ENCODE data around the gene RAB23. TPM values are rescaled to one million over a fixed set of nuclear protein-coding genes. Genes with fewer than 3 reads are reported as not detected.

The RAB23 gene
- total RNA-seq, 1 experiment from 2014 or later = 18.1 TPM

GRCh38 chr6:57254055-57254717, 32.1 kb upstream of the RAB23 start:
- Histone ChIP-seq H3K56ac (ENCODE audit: insufficient read length, low read depth, low read length) (no peak overlapping the region), H3K9ac (ENCODE audit: extremely low read depth, insufficient read length, low read length) (no peak overlapping the region), H3K4me2 (ENCODE audit: insufficient read depth, insufficient read length, low read length) (no peak overlapping the region), H2BK15ac (ENCODE audit: low read depth, low read length) (no peak overlapping the region), H3K27me3 (ENCODE audit: insufficient read depth, low read length) (no peaks in the 10 kb centered on the region), H2BK120ac (ENCODE audit: low read depth, low read length, poor library complexity, severe bottlenecking) (no peak overlapping the region), H3K27ac (ENCODE audit: insufficient read length, low read depth, low read length) (no peak overlapping the region), H4K20me1 (ENCODE audit: control insufficient read depth, insufficient read depth, insufficient read length) (no peaks in the 10 kb centered on the region), H3K79me1 (ENCODE audit: insufficient read depth, low read depth, low read length, poor library complexity, severe bottlenecking) (no peaks in the 10 kb centered on the region), H4K91ac (ENCODE audit: insufficient read length, low read depth, low read length) (no peak overlapping the region), H3K23ac (ENCODE audit: insufficient read length, low read depth, low read length) (no peak overlapping the region), H2AK5ac (ENCODE audit: insufficient read length, low read length) (no peak overlapping the region), H3K9me3 (ENCODE audit: control insufficient read depth, low read depth, low read length) (no peaks in the 10 kb centered on the region), H2AFZ (ENCODE audit: low read length) (peak overlapping the region; percentile 6), H3K18ac (ENCODE audit: insufficient read length, low read depth, low read length) (no peak overlapping the region), H2BK20ac (ENCODE audit: low read depth, low read length, poor library complexity, severe bottlenecking) (no peak overlapping the region), H3K14ac (ENCODE audit: insufficient read depth, low read length) (no peak overlapping the region), H3K4me1 (ENCODE audit: insufficient read depth, low read length) (no peaks in the 10 kb centered on the region), H3K4ac (ENCODE audit: low read depth, low read length) (no peak overlapping the region), H3T11ph (ENCODE audit: low read length) (no peak overlapping the region), H2BK12ac (ENCODE audit: insufficient read length, low read depth, low read length) (no peak overlapping the region), H3K79me2 (ENCODE audit: insufficient read depth, low read length) (no peaks in the 10 kb centered on the region), H4K8ac (replicated peaks; ENCODE audit: insufficient read length, low read depth, low read length) (no peak overlapping the region), H3K23me2 (ENCODE audit: insufficient read length, low read depth, low read length, poor library complexity, severe bottlenecking) (no peaks in the 10 kb centered on the region), H2BK5ac (ENCODE audit: insufficient read length, low read length) (no peak overlapping the region), H4K5ac (ENCODE audit: insufficient read length, low read depth, low read length) (no peak overlapping the region)
- Mint-ChIP-seq H3K27me3 (ENCODE audit: low read depth) (no peaks in the 10 kb centered on the region), H3K4me1 (peaks cover 0 to 3% of the 10 kb centered on the region in 2 experiments; a peak in 1 of 4 replicates), H3K36me3 (ENCODE audit: insufficient read depth in 1 of 3, low read depth in 3 of 3) (no peaks in the 10 kb centered on the region), H3K9me3 (no peaks in the 10 kb centered on the region), H3K4me3 (no peak overlapping the region), H3K27ac (no peak overlapping the region)
- DNase-seq = no peak
- TF ChIP-seq, protein P1, sequence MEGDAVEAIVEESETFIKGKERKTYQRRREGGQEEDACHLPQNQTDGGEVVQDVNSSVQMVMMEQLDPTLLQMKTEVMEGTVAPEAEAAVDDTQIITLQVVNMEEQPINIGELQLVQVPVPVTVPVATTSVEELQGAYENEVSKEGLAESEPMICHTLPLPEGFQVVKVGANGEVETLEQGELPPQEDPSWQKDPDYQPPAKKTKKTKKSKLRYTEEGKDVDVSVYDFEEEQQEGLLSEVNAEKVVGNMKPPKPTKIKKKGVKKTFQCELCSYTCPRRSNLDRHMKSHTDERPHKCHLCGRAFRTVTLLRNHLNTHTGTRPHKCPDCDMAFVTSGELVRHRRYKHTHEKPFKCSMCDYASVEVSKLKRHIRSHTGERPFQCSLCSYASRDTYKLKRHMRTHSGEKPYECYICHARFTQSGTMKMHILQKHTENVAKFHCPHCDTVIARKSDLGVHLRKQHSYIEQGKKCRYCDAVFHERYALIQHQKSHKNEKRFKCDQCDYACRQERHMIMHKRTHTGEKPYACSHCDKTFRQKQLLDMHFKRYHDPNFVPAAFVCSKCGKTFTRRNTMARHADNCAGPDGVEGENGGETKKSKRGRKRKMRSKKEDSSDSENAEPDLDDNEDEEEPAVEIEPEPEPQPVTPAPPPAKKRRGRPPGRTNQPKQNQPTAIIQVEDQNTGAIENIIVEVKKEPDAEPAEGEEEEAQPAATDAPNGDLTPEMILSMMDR (conservative IDR thresholded peaks at IDR 0.05) = no peak
- WGBS (ENCODE audit: extremely low coverage, insufficient read length, low lambda C conversion rate) = no CpG with 5 or more reads among the region's 4 CpGs
